Left hindlimb (tissue), 1 donor: ENCODE data around the gene CACNA2D2.

Source experiments
- DNase-seq: peaks from one replicate; pipeline ENCODE4 v3.0.0-alpha.2; 2018

Gene CACNA2D2

GRCh38 chr3:50494126-50494525 lies 9.3 kb downstream of the CACNA2D2 start:
- DNase-seq, result no peak

- no peak for DNase-seq
These were observed 9.8 kb downstream of the CACNA2D2 start for GRCh38 chr3:50493623-50494022.

- no peak for DNase-seq
These were observed 10.3 kb downstream of the CACNA2D2 start for GRCh38 chr3:50493086-50493485.

- no peak for DNase-seq
These were observed 12.4 kb downstream of the CACNA2D2 start for GRCh38 chr3:50491023-50491422.

DNA sequence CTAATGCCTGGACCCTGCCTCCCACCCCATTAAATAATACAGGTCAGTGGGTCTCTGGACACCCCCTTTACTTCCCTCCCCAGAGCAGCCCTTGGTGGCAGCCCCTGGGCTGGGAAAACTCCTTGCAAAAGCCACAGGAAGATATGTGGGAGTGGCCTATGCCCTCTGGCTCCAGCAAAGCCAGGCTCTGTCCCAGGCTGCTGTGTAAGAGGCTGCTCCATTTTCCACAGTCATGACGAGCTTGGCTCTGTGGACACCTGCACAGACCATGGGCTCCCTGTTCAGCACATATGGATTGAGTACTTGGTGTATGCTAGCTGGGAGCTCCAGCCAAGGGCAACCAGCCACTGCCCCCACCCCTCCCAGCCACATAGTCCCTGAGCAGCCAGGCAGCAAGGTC lies 13.0 kb downstream of the CACNA2D2 start:
- no peak for DNase-seq

GRCh38 chr3:50487181-50487580 lies 16.3 kb downstream of the CACNA2D2 start:
- DNase-seq, result no peak

DNA sequence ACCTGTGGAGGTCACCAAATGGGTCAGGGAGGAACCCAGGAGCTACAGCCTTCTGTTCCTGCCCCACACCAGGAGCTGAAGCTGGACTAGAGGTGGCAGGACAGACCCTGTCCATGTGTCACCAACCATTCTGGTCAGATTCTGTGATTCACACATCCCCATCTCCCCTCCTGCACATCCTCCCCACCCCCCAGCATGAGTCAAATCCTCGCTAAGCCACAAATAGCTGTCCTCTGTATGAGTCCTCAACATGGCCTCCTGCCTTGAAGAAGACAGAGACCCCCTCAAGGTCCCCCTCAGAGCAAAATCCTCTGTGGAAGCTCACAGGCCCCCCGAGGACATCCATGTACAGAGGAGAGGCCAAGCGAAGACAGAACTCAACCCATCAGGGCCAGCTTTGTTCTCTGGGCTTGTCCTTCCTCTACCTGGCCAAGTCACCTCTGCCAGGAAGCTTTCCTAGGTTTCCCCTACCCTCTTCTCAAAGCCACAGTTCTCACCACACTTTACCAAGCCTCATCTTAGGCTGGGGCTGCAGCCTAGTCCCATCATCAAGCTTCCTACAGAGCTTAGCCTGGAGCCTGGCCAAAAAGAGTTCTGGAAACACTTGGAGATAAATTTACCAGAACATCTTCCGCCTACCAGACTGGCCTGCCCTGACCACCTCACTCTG lies 17.1 kb downstream of the CACNA2D2 start:
- DNase-seq, result no peak

- DNase-seq, result no peak
These were observed 18.7 kb downstream of the CACNA2D2 start for GRCh38 chr3:50484722-50485121.

DNA sequence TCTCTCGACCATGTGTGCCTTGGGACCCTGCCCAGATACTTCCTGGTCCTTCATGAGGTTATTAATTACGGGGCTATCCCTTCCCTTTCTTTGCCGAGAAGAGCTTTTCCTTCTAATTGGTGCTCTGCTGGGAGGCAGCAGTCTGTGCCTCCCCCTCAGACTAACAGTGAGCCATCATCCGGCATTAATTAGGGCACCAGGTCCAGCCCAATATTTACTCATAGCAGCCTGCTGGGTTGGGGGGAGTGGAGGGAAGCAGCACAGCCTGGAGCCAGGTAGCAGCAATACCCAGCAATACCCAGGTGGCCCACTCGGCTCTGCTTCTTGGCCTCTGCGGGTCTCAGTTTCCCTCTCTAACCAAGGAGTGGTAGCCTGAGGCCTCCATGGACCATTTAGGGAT lies 20.1 kb downstream of the CACNA2D2 start:
- DNase-seq, result no peak

DNA sequence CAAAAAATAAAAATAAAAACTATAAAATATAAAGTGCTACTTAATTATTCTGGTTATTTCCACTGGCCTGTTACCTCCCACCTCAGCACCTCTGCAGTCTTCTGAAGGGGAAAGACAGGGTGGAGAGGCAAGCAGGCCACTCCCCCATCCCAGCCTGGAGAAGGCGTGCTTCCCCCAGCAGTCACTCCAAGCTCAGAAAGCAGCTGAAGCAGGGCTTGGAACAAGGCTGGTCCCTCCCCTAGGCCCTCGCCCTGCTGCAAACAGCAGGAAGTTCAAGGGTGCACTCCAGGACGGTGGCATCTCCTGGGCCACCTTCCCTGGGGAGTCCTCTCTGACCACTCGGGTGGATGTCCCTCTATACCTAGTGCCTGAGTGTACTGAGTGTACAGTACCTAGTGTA lies 21.4 kb downstream of the CACNA2D2 start:
- no peak for DNase-seq

- no peak for DNase-seq
These were observed 23.0 kb downstream of the CACNA2D2 start for GRCh38 chr3:50480471-50480870.

DNA sequence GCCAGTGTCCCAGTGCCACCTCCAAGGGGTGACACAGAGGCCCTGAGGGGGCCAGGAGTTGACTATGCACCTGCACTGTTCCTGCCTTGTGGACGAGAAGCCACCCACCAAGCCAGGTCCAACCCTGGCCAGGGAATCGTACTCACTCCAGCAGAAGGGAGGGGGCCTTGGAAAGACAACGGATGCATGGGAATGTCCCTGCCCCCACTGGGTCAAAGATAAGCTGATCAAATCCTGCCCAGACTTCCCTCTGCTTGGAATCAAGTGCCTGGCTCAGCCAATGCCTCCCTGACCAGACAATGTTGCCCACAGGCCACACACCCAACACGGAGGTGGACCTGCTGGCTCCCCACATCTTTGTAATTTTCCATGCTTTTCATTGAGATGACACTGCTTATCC lies 23.9 kb downstream of the CACNA2D2 start:
- DNase-seq, result no peak

DNA sequence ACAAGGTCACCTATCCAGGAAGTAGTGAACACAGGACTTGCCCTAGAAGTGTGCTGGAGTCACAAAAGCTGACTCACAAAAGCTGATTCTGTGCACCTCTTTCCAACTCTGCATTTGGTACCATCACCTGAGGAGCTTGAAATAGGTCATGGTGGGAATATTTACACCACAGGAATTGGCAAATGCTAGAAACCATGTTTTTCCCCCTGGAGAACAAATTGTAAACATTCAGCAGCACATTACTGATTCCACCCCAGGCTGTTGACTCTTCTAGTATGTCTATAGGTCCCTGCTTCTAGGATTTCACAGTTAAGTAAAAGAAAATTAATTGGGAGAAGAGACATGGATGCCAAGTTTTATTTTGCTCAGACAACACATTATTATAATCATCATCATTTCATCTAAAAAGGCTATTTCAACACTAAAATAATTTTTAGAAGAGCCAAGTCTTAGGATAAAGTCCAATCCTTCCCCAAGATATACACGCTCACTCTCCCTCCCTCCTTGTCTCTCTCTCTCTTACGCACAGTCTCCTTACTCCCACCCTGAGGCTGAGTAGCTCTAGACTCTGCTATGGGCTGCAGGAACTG lies 24.7 kb downstream of the CACNA2D2 start:
- no peak for DNase-seq

DNA sequence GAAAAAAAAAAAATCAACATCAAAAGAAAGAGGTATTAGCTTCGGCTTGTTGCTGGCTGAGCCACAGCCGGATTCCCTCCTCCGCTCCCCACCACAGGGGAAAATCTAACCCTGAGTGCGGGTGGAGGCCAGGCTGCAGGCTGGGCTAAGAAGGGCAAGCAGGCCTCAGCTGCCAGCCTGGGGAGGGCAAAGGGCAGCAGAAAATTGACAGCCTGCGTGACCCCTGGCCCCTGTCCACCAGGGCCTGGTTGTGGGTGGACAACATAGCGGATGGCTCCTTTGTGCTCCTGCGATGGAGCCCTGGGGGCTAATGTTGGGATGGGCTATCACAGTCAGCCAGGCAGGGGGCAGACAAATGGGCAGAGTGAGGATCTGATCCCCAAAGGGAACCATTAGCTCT lies 25.4 kb downstream of the CACNA2D2 start:
- no peak for DNase-seq

- no peak for DNase-seq
These were observed 28.1 kb downstream of the CACNA2D2 start for GRCh38 chr3:50475348-50475747.

- no peak for DNase-seq
These were observed 28.7 kb downstream of the CACNA2D2 start for GRCh38 chr3:50474717-50475116.

- no peak for DNase-seq
These were observed 29.7 kb downstream of the CACNA2D2 start for GRCh38 chr3:50473768-50474167.

- DNase-seq, result no peak
These were observed 30.5 kb downstream of the CACNA2D2 start for GRCh38 chr3:50472958-50473357.

DNA sequence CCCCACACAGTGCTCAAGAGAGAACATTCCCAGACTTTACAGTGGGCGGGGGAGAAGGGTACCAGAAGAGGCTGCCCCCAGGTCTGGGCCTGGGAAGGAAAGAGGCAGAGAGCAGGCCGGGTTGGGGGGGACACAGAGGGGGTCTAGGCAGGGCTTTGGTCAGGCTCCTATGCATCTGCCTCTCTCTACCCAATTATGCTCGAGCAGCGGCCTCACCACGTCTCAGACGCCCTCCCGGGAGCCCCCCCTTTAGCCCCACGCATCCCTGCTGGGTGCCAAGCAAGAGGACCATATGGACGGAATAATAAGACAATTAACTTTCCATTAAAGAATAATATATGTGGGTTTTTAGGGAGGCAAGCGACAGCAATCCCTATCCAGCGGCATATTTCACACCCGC lies 32.8 kb downstream of the CACNA2D2 start:
- no peak for DNase-seq

DNA sequence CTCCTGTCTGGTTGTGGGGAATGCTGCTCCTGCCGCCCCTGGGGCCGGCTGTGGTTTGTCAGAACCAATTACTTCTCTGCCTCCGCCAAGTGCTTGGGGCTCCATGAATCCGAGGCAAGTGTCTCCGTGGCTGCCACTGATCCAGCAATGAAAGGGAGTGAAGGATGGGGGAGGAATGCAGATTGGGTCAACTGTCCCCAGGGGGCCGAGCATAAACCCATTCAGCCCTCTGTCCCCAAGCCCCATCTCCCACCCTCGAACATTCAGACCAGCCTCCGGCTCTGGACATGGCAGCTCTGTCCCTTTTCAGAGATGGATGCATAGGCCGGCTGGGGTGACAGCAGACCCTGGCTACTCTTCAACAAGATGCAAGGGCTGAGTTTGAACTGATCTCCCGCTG lies 35.5 kb downstream of the CACNA2D2 start:
- DNase-seq, result no peak

GRCh38 chr3:50466177-50466576 lies 37.3 kb downstream of the CACNA2D2 start:
- DNase-seq, result no peak

GRCh38 chr3:50464569-50464968 lies 38.9 kb downstream of the CACNA2D2 start:
- no peak for DNase-seq

DNA sequence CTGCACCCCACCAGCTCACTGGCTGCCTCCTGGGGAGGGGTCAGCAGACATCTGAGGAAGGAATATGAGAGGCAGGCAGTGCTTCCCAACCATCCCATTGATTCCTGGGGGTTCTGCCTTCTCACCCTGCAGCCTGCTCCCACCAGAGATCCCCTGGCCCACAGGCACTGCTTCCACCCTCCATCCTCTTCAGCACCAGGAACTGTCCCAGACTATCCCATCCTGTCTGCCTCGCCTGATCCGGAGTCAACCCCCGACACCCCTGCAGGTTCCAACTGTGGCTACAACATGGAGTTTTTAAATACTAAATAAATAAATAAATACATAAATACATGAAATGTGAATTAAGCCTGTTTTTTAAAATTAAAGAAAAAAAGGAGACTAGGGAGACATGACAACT lies 43.6 kb downstream of the CACNA2D2 start:
- DNase-seq, result no peak

GRCh38 chr3:50457988-50458387 lies 45.4 kb downstream of the CACNA2D2 start:
- DNase-seq, result no peak
